Upper lobe of left lung (tissue), 6 donors: ENCODE data around the gene C4BPB. TPM values are rescaled to one million over a fixed set of nuclear protein-coding genes. Genes with fewer than 3 reads are reported as not detected.
A peak's percentile ranks its signal among the peaks of the same experiment; 100 is the strongest.

Experiments used
- ATAC-seq, 2 donors: fragments of 200-7000 bp; cut with Tn5 transposase; one replicate each; pipeline ENCODE4 v1.9.1; 2022; ENCODE audit warnings: mild to moderate bottlenecking in 2 of 2, moderate library complexity in 2 of 2; ENCODE audit not compliant: low FRiP score in 2 of 2
- DNase-seq, 2 donors: peaks; one replicate each; pipeline ENCODE4 v3.0.0-alpha.2; 2019 to 2020
- H3K27ac ChIP-seq, 4 donors: fragments of 200-600 bp; sonication (generic); one replicate each; pipeline ENCODE4 v1.5.1; 2016 to 2019
- H3K27me3 ChIP-seq, 4 donors: fragments of 200-600 bp; sonication (generic); one replicate each; pipeline ENCODE4 v1.5.1; 2017 to 2019
- H3K36me3 ChIP-seq, 4 donors: fragments of 200-600 bp; sonication (generic); one replicate each; pipeline ENCODE4 v1.5.1; 2016 to 2019
- H3K4me1 ChIP-seq, 4 donors: fragments of 200-600 bp; sonication (generic); one replicate each; pipeline ENCODE4 v1.5.1; 2018 to 2019
- H3K4me3 ChIP-seq, 4 donors: fragments of 200-600 bp; sonication (generic); one replicate each; pipeline ENCODE4 v1.5.1; 2017 to 2019; ENCODE audit warnings: mild to moderate bottlenecking in 2 of 4, moderate library complexity in 1 of 4
- H3K9me3 ChIP-seq, 4 donors: fragments of 200-600 bp; sonication (generic); one replicate each; pipeline ENCODE4 v1.5.1; 2018 to 2019
- CTCF ChIP-seq, 6 experiments: fragments of 450-650 bp in 4 of 6; fragments of 200-600 bp in 2 of 6; sonication (generic) in 2 of 6; IDR thresholded peaks; one replicate each; pipeline ENCODE4 v1.5.1; 2016 to 2019; ENCODE audit warnings: antibody characterized with exemption in 6 of 6
- EP300 ChIP-seq, 4 donors: sonication (generic); formaldehyde crosslinking; IDR thresholded peaks; one replicate each; pipeline ENCODE4 v1.5.1; 2017; ENCODE audit warnings: antibody characterized with exemption in 4 of 4, control low read depth in 2 of 4
- POLR2A ChIP-seq, 4 donors: fragments of 450-650 bp; IDR thresholded peaks; one replicate each; pipeline ENCODE4 v1.5.1; 2016 to 2017; ENCODE audit warnings: antibody characterized with exemption in 4 of 4, mild to moderate bottlenecking in 2 of 4
- POLR2AphosphoS5 ChIP-seq, 2 donors: sonication (generic); formaldehyde crosslinking; IDR thresholded peaks; one replicate each; pipeline ENCODE4 v1.5.1; 2017; ENCODE audit warnings: antibody characterized with exemption in 2 of 2
- WGBS, 2 donors: methylation state at CpG; one replicate each; pipeline ENCODE4 v1.1.5; 2017 to 2018; 5-methylcytosine and 5-hydroxymethylcytosine counted together
- total RNA-seq, 6 donors: library from RNA; depleted of rRNA in 4 of 6; stranded (reverse); fragments of >200 nt in 4 of 6; gene quantifications; one replicate each; pipeline versions ENCODE4 v1.1.0 to v1.2.1, GENCODE V29; 2016 to 2021
- donor health status: DM: no; HTN: no; CAD: no; lungs with moderate emphysema.
- donor health status: DM: no; HTN: yes; CAD: no; lungs with severe emphysema.

The C4BPB gene
- total RNA-seq, 6 donors from 2014 or later = 1.1 to 40.9 (median 9.2) TPM

- H3K27ac ChIP-seq = no peak overlapping the region
- TF ChIP-seq EP300 (IDR thresholded peaks at IDR 0.05) (no peak), POLR2AphosphoS5 (IDR thresholded peaks at IDR 0.05) (no peak), POLR2A (IDR thresholded peaks at IDR 0.05) (no peak), CTCF (IDR thresholded peaks at IDR 0.05) (no peak)
- H3K9me3 ChIP-seq = no peaks in the 10 kb centered on the region
- H3K36me3 ChIP-seq = peaks cover 0 to 38% (median 20%) of the 10 kb centered on the region in 4 donors
- no peak overlapping the region for H3K4me3 ChIP-seq
- no peaks in the 10 kb centered on the region for H3K27me3 ChIP-seq
- H3K4me1 ChIP-seq = peaks cover 0 to 9% (median 2%) of the 10 kb centered on the region in 4 donors
- DNase-seq (no peak), ATAC-seq (no peak)
- WGBS, 2 donors = 59 to 86% methylated on average over 8 of the region's 8 CpGs
These were observed 16.4 kb upstream of the C4BPB start for GRCh38 chr1:207072233-207072632.

- WGBS, 2 donors = 55 to 73% methylated on average over 4 of the region's 4 CpGs
- Histone ChIP-seq H3K27ac (no peak overlapping the region), H3K4me1 (peaks cover 0 to 19% (median 6%) of the 10 kb centered on the region in 4 donors), H3K27me3 (no peaks in the 10 kb centered on the region), H3K9me3 (no peaks in the 10 kb centered on the region), H3K36me3 (peaks cover 0 to 27% (median 16%) of the 10 kb centered on the region in 4 donors), H3K4me3 (no peak overlapping the region)
- no peak for TF ChIP-seq POLR2A (IDR thresholded peaks at IDR 0.05)
- no peak for TF ChIP-seq POLR2AphosphoS5 (IDR thresholded peaks at IDR 0.05)
- TF ChIP-seq CTCF (IDR thresholded peaks at IDR 0.05) = no peak
- no peak for TF ChIP-seq EP300 (IDR thresholded peaks at IDR 0.05)
- no peak for ATAC-seq
- DNase-seq = no peak
These were observed 14.5 kb upstream of the C4BPB start for GRCh38 chr1:207073906-207074820.

- H3K36me3 ChIP-seq = peaks cover 0 to 9% (median 4%) of the 10 kb centered on the region in 4 donors
- DNase-seq (no peak), ATAC-seq (no peak)
- no peak overlapping the region for H3K4me3 ChIP-seq
- TF ChIP-seq POLR2AphosphoS5 (IDR thresholded peaks at IDR 0.05) (no peak), EP300 (IDR thresholded peaks at IDR 0.05) (no peak)
- peaks cover 0 to 14% (median 6%) of the 10 kb centered on the region in 4 donors for H3K4me1 ChIP-seq
- H3K27ac ChIP-seq = peak overlapping the region in 1 of 4 donors; percentile 37
- no peaks in the 10 kb centered on the region for H3K9me3 ChIP-seq
- no peaks in the 10 kb centered on the region for H3K27me3 ChIP-seq
- WGBS, 2 donors = 69 to 84% methylated on average over 5 of the region's 5 CpGs
These were observed 12.3 kb upstream of the C4BPB start for GRCh38 chr1:207076181-207076955.

- no peak for TF ChIP-seq POLR2A (IDR thresholded peaks at IDR 0.05)
- no peak for TF ChIP-seq EP300 (IDR thresholded peaks at IDR 0.05)
- no peak for TF ChIP-seq POLR2AphosphoS5 (IDR thresholded peaks at IDR 0.05)
- TF ChIP-seq CTCF (IDR thresholded peaks at IDR 0.05) = no peak
- Histone ChIP-seq H3K9me3 (no peaks in the 10 kb centered on the region), H3K27ac (peak overlapping the region in 1 of 4 donors; percentile 37), H3K4me3 (no peak overlapping the region), H3K36me3 (peaks cover 0 to 6% (median 1%) of the 10 kb centered on the region in 4 donors), H3K4me1 (peaks cover 0 to 14% (median 6%) of the 10 kb centered on the region in 4 donors), H3K27me3 (no peaks in the 10 kb centered on the region)
- WGBS, 2 donors = 95 to 100% methylated on average over 1 of the region's 1 CpG
- no peak for DNase-seq
- no peak for ATAC-seq
These were observed 11.6 kb upstream of the C4BPB start for GRCh38 chr1:207077012-207077411.
